ENCODE data around the gene DGLUCY.
"Not testable (repeated sequence)": the region's sequence is repeated elsewhere in the genome, so short reads cannot be mapped to it uniquely, and the experiment has no call there.

DNA sequence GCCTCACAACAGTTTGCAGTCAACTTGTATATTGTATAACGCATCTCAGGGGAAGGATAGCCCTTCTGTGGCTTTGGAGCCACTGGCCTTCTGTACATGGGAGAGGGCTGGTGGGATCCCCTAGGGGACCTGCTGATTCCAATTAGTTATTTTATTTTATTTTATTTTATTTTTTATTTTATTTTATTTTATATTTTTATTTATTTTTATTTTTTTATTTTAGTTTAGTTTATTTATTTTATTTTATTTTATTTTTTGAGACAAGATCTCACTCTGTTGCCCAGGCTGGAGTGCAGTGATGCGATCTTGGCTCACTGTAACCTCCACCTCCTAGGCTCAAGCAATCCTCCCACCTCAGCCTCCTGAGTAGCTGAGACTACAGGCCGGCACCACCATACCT is 68.9 kb downstream of the DGLUCY start:
- not testable (repeated sequence) for TF ChIP-seq CTCF (IDR thresholded peaks at IDR 0.05; ENCODE audit: low read depth, low read length, missing input control); RXRA (IDR thresholded peaks at IDR 0.05); SP1 (IDR thresholded peaks at IDR 0.05); TAF1 (conservative IDR thresholded peaks at IDR 0.05)
- TF ChIP-seq, protein P1, sequence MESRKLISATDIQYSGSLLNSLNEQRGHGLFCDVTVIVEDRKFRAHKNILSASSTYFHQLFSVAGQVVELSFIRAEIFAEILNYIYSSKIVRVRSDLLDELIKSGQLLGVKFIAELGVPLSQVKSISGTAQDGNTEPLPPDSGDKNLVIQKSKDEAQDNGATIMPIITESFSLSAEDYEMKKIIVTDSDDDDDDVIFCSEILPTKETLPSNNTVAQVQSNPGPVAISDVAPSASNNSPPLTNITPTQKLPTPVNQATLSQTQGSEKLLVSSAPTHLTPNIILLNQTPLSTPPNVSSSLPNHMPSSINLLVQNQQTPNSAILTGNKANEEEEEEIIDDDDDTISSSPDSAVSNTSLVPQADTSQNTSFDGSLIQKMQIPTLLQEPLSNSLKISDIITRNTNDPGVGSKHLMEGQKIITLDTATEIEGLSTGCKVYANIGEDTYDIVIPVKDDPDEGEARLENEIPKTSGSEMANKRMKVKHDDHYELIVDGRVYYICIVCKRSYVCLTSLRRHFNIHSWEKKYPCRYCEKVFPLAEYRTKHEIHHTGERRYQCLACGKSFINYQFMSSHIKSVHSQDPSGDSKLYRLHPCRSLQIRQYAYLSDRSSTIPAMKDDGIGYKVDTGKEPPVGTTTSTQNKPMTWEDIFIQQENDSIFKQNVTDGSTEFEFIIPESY (IDR thresholded peaks at IDR 0.05) = not testable (repeated sequence)

Measured in liver (tissue), 3 donors.